ENCODE measurements around the gene CAPN7.
A peak's percentile ranks its signal among the peaks of the same experiment; 100 is the strongest.

CAPN7 gene

GRCh38 chr3:15255215-15255614 is 49.2 kb downstream of the CAPN7 start:
- no peak for DNase-seq

DNA sequence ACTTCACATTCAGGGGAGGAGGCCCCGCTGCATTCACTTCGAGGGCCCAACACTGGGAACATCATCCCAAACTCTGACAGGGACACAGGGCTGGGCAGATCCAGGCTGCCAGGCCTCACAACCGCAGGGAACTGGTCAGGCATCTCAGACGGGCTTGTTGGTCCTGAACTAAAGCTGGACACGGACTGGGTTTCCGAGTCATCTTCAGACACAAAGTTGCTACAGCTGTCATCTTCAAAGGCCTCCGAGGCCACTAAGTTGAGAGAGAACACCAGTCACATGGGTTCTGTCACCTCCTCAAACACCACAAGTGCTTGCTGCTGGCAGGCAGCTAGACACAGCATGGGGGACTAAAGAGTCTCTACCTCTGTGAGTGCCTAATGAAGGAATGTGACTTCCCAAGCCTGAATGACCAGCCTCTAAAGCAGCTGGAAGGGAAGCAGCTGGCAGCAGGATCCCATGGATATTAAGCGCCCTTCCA is 50.9 kb downstream of the CAPN7 start:
- DNase-seq = no peak

- DNase-seq = no peak
Measured at GRCh38 chr3:15258720-15259119, 52.7 kb downstream of the CAPN7 start.

- no peak for DNase-seq
Measured at GRCh38 chr3:15260531-15260930, 54.5 kb downstream of the CAPN7 start.

GRCh38 chr3:15261274-15261673 is 55.2 kb downstream of the CAPN7 start:
- no peak for DNase-seq

- DNase-seq = no peak
Measured at GRCh38 chr3:15262021-15262420, 56.0 kb downstream of the CAPN7 start.

GRCh38 chr3:15263120-15263519 is 57.1 kb downstream of the CAPN7 start:
- DNase-seq = no peak

GRCh38 chr3:15263926-15264325 is 57.9 kb downstream of the CAPN7 start:
- no peak for DNase-seq

GRCh38 chr3:15264486-15264885 is 58.4 kb downstream of the CAPN7 start:
- no peak for DNase-seq

DNA sequence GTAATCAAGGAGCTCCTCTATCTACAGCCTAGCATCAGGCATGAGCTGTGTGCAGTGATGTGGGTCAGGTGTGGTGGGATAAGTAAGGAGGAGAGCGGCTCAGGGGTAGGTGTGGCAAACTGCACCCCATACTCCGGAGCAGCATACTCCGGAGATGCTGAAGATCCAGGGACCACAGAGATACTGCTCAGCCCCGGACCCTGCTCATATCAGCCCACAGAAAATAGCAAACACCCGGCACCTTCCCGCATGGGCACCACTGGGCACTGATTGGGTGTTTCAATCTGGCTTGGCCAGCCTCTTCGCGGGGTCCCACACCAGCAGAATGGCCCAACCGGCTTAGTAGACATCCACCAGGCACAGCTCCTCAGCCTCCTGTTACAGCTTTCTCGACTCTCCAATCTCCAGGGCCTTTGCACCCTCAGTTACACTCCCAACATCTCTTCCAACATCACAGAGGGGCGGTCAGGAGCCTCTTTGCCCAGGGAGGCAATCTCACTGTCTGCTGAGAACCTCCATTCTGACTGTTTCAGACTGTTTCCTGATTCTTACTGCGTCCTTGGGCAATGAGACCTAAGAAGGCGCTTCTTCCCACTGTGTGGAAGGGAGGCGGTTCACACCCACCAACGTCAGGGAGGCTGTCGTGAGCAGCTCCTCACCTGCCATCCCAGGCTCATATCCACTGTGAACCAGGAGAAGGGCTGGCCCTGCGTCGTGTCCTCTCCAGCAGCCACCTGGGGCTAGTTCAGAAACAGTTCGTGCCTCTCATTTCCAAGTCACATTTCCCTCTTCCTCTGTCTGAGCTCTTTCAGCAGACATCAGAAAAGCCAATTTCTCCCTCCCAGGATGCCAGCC is 59.8 kb downstream of the CAPN7 start:
- DNase-seq = no peak

DNA sequence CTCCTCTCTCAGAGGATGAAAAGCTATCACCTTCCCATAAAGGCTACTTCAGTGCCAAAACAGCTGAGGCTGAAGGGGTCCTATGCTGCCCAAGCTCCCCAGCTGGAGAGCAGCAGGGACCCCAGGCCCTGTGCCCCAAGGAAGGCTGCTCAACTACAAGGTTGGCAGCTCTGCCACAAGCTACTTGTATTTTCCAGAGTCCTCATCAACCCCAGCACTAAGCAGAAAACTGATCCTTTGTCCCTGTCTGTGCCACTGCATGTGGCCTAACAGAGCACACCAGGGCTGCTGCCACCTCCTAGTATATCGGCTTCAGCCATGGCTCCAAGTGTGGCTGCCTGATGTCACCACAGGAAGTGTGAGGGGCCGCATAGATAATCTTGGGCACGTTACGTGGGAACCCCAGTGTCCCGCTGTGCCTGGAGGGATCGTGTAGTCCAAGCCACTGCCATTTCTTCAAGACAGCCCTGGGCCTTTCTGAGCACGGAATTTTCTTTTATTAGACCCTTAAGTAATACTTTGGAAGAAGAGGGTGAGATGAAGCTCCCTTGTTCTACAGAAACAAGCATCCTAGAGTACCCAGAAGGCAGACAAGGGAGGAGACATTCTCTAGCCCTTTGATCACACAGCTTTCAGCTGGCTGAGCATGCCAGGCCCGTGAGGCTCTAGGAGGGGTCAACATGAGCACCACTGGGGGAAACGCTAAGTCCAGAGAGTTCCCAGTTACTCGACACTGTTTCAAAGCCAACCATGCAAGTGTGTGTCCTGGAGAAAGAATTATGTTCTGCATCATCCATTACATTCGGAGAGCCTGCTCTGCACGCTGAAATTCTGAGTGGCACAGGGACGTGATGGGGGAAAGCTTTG is 60.7 kb downstream of the CAPN7 start:
- DNase-seq = no peak

DNA sequence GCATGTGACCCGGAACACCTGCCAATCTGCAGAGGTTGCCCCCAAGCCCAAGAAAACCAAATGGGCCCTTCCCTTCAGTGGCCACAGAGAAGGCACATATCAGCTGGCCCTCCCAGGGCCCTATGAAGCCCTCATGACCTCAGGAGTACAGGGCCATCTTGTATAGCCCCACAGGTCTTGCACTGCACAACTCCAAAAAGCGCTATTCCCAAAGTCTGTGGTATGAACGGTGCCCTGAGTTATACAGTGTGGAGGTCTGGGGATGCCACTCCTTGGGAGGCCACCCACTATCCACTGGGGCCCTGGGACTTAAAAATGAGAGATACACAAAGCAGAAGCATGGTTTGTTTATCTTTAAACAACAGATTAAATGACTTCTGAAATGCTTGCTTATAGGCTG is 61.5 kb downstream of the CAPN7 start:
- DNase-seq = no peak

GRCh38 chr3:15268033-15268631 is 62.1 kb downstream of the CAPN7 start:
- DNase-seq = peak; percentile 67 to 76

- DNase-seq = no peak
Measured at GRCh38 chr3:15269091-15269989, 63.3 kb downstream of the CAPN7 start.

DNA sequence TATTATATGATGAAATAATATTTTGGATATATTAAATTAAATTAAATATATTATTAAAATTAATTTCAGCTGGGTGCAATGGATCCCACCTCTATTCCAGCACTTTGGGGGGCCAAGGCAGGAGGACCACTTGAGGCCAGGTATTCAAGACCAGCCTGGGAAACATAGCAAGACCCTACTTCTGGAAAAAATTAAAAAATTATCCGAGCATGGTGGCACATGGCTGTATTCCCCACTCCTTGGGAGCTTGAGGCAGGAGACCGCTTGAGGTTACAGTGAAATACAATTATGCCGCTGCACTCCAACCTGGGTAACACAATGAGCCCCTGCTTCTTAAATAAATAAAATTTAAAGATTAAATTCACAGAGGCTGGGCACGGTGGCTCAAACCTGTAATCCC is 65.0 kb downstream of the CAPN7 start:
- no peak for DNase-seq

- no peak for DNase-seq
Measured at GRCh38 chr3:15271785-15272381, 65.8 kb downstream of the CAPN7 start.

- DNase-seq = no peak
Measured at GRCh38 chr3:15272426-15273196, 66.6 kb downstream of the CAPN7 start.

GRCh38 chr3:15273227-15273626 is 67.2 kb downstream of the CAPN7 start:
- DNase-seq = no peak

DNA sequence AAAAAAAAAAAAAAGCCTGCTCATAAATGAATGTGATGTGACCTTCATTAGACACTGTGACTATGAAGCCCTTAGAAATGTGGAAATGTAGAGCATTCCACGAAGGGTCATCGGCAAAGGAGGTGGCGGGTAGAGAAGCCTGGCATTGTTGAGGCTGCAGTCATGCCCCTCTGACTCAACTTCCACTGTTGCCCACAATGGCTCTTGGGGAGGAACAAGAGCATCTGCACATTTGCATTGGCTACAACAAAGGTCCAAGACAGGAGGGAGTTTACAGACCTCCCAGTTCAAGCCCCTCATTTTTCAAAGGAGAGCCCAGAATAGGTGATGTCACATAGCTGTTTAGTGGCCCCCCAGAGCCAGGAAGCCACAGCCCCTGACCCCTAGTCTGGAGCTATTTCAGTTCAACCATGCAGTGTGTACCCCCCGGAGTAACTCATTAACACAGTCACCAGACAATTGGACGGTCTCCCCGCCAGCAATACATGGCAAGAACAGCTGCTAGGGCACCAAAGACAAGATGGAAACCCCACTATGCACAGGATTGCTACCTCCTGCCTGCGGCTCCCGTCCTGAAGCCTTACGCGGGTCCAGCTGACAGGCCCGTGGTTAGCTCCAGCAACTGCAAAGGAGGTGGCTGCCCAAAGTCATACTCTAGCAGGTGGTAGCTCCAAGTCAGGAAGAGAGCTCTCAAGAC is 70.1 kb downstream of the CAPN7 start:
- no peak for DNase-seq

DNA sequence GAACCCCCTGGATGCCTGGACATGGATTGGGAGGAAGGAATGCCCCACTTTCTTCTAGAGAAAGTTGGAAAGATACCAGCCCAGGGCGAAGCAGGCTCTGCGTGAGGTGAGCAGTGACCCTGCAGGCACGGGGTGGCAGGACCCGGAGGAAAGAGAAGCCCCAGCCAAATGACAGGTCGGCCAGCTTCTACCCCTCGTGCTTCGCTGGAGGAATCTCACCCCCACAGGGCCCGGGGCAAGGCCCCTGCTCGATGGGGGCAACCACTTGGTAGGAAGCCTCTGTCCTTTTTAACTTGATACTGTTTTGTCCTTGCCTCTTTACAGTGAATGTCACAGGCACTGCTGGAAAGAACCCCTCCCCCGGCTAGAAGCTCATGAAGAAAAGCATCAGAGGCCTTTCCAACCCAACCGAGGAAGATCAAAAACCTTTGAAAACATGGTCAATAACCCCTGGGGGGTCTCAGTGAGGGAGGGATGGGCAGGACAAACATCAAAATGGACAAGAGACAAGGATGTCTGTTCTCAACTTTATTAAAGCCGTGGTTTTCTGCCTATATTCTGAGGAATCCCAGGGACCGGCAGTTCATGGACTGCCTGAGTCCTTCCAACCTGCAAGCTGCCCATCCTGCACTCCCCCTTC is 71.9 kb downstream of the CAPN7 start:
- DNase-seq = no peak
